NCI-H1436 treated with DMSO at 0.1 percent for 48 hours (cell line): ENCODE results near the gene ATP10A.

Experiments used
- DNase-seq: peaks from one replicate; lab custom pipeline; 2025; lab: John Stamatoyannopoulos, UW

Gene ATP10A

GRCh38 chr15:25716414-25717126 lies 146.6 kb downstream of the ATP10A start:
- no peak for DNase-seq

DNA sequence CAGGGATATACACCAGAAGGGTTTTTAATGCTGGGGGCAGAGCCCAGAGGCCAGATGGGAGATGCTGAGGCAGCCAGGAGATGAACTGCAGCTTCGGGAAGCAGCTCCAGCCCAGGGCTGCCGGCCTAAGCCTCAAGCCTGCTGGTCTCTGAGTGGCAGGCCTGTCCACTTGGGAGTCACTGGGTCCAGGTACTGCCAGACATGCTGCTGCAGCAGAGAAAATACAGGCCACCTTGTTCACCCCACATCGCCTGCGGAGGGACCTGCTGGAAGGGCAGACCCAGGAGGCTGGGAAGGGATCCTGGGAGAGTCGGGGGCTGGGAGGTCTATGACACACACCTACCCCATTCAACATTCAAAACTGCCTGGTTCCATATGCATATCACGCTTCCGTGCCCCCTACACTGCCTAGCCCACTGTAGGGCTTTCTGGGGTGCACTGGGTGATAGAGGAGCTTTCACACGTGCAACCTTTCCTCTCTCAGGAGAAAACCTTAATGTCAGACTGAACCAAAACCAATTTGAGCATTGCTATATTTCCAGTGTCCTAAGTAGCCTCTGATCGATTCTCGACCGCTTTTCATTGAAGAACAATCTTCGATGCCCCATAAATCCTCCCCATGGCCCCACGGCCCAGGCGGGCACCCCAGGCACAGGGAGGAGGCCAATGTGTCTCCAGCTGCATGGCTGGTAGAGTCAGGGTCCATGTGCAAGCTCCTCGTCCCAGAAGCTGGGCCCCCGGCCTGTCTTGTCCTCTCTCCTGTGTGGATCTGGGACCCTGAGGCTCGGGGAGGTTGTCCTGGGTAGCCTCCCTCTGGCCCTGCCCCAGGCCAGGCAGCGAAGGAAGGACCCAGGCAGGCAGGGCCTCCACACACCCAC lies 147.4 kb downstream of the ATP10A start:
- no peak for DNase-seq

GRCh38 chr15:25714538-25714840 lies 148.6 kb downstream of the ATP10A start:
- DNase-seq = no peak

DNA sequence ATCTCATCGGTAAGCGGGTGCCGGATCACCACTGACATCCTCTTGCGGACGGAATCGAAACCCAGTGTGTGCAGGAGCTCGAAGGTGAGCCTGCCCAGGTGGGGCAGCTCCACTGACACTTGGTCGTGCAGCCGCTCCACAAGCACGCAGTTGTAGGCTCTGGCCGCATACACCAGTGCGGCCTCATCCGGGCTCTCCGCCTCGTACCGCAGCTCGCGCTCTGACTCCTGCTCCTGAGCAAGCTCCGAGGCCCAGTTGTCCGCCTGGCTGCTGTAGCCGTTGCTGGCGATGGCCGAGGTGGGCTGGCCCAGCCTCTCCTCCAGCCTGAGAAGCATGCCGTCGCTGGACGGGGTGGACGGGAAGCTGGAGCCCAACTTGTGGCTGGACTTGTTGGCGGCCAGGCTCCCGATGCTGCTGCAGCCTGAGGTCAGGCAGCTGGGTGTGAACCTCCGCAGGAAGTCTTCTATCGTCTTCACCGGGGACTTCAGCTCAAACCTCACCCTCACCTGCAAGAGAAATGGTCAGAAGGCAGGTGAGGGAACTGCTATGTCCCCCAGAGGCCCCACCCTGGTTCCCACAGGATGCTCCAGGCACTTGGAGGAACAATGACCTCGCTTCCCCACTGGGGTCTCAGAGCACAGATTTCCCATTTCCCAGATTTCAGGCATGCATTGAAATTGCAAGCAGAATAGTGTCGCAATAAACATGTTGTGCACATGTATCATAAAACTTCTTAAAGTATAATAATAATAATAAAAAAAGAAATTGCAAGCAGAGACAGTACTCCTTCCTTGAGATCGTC lies 149.2 kb downstream of the ATP10A start:
- no peak for DNase-seq

DNA sequence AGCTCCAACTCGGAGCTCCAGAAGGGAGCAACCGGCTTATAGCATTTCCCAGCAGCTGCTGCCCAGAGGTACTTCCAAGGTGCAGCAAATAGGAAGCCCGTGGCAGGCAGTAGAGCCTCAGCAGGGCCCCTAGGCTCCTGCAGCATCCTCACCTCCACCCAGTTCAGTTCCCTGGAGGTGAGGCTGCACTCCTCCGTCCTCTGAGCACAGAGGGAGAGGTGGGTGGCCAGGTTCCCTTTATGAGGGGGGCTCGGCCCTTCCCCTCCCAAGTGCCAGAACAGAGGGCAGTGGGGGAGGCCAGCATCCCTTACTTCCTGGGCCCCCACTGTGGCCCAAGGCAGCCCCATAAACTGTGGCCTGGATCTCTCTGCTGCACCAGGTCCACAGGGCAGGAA lies 150.2 kb downstream of the ATP10A start:
- no peak for DNase-seq

DNA sequence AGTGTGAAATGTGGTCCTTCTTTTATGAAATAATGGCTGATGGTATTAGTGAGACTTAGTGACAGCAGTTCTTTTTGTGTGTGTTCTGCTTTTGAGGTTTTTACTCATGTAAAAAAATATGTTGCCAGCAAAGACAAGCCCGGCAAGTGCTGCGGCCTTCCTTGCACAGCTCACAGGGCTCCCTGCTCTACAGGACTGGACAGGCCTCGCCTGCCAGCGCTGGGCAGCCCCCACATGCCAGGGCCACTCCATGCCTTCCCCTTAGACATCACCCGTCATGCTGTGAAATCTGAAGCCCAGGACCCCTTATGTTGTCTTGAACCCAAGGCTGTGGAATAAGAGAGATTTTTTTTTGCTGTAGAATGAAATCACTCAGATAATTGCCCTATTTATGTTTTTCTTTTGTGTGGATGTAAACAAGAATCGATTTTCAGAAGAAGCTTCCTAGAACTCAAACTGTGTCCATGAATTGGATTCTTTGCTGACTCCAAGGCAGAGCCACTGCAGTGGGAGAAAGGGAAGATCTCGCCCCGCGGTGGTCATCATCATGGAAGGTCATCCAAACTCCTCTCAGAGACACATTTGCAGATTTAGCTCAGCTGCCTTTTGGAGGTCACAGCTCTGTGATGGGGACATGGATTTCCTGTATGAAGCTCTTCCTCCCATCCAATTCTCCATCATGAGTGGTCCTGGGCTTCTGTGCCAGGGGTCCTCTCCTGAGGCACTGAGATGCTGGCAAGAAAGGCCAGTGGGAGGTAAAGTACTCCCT lies 150.8 kb downstream of the ATP10A start:
- no peak for DNase-seq

- DNase-seq = no peak
Measured at GRCh38 chr15:25711691-25712090, 151.4 kb downstream of the ATP10A start.

- DNase-seq = no peak
Measured at GRCh38 chr15:25711164-25711563, 152.0 kb downstream of the ATP10A start.

DNA sequence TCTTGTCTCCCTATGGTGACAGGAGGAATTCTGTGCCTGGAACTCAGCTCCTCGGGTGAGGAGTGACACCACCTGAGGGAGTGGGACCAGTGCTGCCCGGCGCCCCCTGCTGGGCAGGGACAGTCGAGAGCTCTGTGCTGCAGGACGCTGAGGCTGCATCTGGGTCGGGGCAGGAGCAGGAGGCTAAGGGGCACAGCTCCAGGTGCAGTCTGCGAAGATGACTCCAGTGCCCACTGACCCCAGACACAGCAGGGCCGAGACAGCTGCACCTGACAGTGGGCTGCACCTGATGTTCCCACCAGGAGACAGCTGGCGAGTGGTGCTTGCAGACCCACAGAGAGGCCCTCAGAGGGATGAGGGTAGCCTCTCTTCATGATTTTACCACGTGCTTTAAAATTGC lies 152.9 kb downstream of the ATP10A start:
- DNase-seq = no peak

GRCh38 chr15:25709437-25710159 lies 153.5 kb downstream of the ATP10A start:
- no peak for DNase-seq

- no peak for DNase-seq
Measured at GRCh38 chr15:25708391-25708790, 154.7 kb downstream of the ATP10A start.

GRCh38 chr15:25707656-25708365 lies 155.3 kb downstream of the ATP10A start:
- no peak for DNase-seq

DNA sequence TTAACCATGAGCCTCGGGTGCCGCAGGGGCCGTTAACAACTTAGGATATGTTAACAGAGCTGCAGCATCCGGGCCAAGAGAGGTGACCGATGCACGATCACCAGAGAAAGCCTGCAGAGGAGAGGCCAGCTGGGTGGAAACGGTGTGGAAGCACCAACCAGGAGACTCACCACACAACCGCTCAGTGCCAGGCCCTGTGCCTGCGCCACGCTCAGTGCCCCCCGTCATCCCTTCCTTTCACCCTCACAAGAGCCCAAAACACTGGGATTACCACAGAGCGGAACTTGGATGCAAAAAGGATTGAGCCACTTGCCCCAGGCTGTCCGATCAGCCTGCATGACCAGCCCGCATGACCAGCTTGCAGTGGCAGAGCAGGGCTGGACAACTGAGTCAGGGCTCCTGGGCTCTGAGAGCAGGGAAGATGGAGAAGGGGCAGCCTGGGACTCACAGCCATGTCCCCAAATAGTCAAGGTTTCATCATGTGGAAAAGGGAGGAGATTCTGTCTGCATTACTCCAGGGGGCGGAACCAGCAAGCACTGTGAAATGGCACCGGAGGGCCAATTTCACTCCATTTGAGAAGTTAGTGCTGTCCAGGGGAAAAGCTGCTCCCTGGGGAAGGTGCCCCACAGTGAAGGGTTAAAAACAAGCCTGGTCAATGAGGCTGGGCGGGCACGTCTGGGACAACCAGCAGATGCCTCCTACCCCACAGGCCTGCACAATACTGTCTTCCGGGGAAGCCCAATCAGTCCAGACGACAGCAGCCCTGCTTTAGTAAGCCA lies 156.8 kb downstream of the ATP10A start:
- DNase-seq = no peak

- no peak for DNase-seq
Measured at GRCh38 chr15:25705433-25706115, 157.6 kb downstream of the ATP10A start.

- DNase-seq = no peak
Measured at GRCh38 chr15:25703726-25704125, 159.4 kb downstream of the ATP10A start.

- no peak for DNase-seq
Measured at GRCh38 chr15:25701721-25702465, 161.2 kb downstream of the ATP10A start.

DNA sequence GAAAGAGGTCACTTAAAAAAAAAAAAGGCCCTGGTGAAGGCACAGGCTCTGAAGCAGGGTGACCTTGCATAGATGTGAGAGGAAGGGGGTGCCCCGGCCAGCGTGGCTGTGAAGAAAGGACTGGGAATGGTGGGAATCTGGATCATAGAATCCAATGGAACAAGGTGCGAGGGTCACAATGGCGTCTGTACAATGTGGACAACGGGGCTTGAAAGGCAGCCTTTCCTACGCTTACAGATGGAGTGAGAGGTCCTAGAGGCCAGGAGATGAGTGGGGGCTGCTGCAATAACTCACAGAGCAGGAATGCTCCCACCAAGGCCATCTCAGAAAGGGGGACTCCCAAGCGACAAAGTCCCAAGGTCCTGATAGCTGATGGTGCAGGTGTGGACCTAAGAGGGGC lies 162.2 kb downstream of the ATP10A start:
- no peak for DNase-seq

- DNase-seq = no peak
Measured at GRCh38 chr15:25697586-25697985, 165.5 kb downstream of the ATP10A start.
